ENCODE results near the gene PREP.

PREP gene

GRCh38 chr6:105321728-105322127, 81.2 kb downstream of the PREP start:
- no peak for TF ChIP-seq POLR2AphosphoS5 (IDR thresholded peaks at IDR 0.05; ENCODE audit: low read depth)
- no peak for TF ChIP-seq CTCF (IDR thresholded peaks at IDR 0.05; ENCODE audit: insufficient read depth, low read length)
- TF ChIP-seq SPI1 (IDR thresholded peaks at IDR 0.05; ENCODE audit: borderline replicate concordance, low read depth) = no peak
- TF ChIP-seq REST (IDR thresholded peaks at IDR 0.05; ENCODE audit: insufficient replicate concordance, low read depth) = no peak
- no peak for TF ChIP-seq GABPA (IDR thresholded peaks at IDR 0.05; ENCODE audit: low read depth)
- DNase-seq (ENCODE audit: low read depth in 1 of 2, low spot score in 1 of 2) = no peak

GRCh38 chr6:105321207-105321606, 81.7 kb downstream of the PREP start:
- no peak for DNase-seq (ENCODE audit: low read depth in 1 of 2, low spot score in 1 of 2)
- no peak overlapping the region for H3K4me3 ChIP-seq (replicated peaks; ENCODE audit: insufficient read depth, low read length)
- TF ChIP-seq GABPA (IDR thresholded peaks at IDR 0.05; ENCODE audit: low read depth) = no peak
- TF ChIP-seq REST (IDR thresholded peaks at IDR 0.05; ENCODE audit: insufficient replicate concordance, low read depth) = no peak
- no peak for TF ChIP-seq SPI1 (IDR thresholded peaks at IDR 0.05; ENCODE audit: borderline replicate concordance, low read depth)
- no peak for TF ChIP-seq CTCF (IDR thresholded peaks at IDR 0.05; ENCODE audit: insufficient read depth, low read length)
- no peak for TF ChIP-seq POLR2AphosphoS5 (IDR thresholded peaks at IDR 0.05; ENCODE audit: low read depth)
- no peaks in the 10 kb centered on the region for H3K27me3 ChIP-seq (ENCODE audit: insufficient read depth, poor library complexity, severe bottlenecking)
- no peak overlapping the region for H3K27ac ChIP-seq (replicated peaks)

More at GRCh38 chr6:105321728-105322127, 81.2 kb downstream of the PREP start:
- H3K27me3 ChIP-seq (ENCODE audit: insufficient read depth, poor library complexity, severe bottlenecking) = no peaks in the 10 kb centered on the region
- no peak overlapping the region for H3K27ac ChIP-seq (replicated peaks)
- no peak overlapping the region for H3K4me3 ChIP-seq (replicated peaks; ENCODE audit: insufficient read depth, low read length)

GRCh38 chr6:105320765-105321164, 82.1 kb downstream of the PREP start:
- no peak for DNase-seq (ENCODE audit: low read depth in 1 of 2, low spot score in 1 of 2)
- Histone ChIP-seq H3K27ac (replicated peaks) (no peak overlapping the region), H3K27me3 (ENCODE audit: insufficient read depth, poor library complexity, severe bottlenecking) (no peaks in the 10 kb centered on the region), H3K4me3 (replicated peaks; ENCODE audit: insufficient read depth, low read length) (no peak overlapping the region)
- TF ChIP-seq SPI1 (IDR thresholded peaks at IDR 0.05; ENCODE audit: borderline replicate concordance, low read depth) = no peak
- TF ChIP-seq POLR2AphosphoS5 (IDR thresholded peaks at IDR 0.05; ENCODE audit: low read depth) = no peak
- no peak for TF ChIP-seq CTCF (IDR thresholded peaks at IDR 0.05; ENCODE audit: insufficient read depth, low read length)
- no peak for TF ChIP-seq GABPA (IDR thresholded peaks at IDR 0.05; ENCODE audit: low read depth)
- no peak for TF ChIP-seq REST (IDR thresholded peaks at IDR 0.05; ENCODE audit: insufficient replicate concordance, low read depth)
